DND-41 (cell line): ENCODE data around the gene PACRG.

Experiments
- EZH2 ChIP-seq: IDR thresholded peaks from 3 replicates; pipeline ENCODE4 v1.6.1; 2012; ENCODE audit warnings: borderline replicate concordance, low read depth, mild to moderate bottlenecking, moderate library complexity, low read length, inconsistent platforms; ENCODE audit not compliant: severe bottlenecking
- TF ChIP-seq, protein P1 (sequence below): IDR thresholded peaks from 2 replicates; pipeline ENCODE4 v1.5.1; 2012; ENCODE audit warnings: borderline replicate concordance, low read length, moderate library complexity, mild to moderate bottlenecking; ENCODE audit not compliant: poor library complexity, severe bottlenecking; ENCODE audit errors: extremely low read depth

DNA sequence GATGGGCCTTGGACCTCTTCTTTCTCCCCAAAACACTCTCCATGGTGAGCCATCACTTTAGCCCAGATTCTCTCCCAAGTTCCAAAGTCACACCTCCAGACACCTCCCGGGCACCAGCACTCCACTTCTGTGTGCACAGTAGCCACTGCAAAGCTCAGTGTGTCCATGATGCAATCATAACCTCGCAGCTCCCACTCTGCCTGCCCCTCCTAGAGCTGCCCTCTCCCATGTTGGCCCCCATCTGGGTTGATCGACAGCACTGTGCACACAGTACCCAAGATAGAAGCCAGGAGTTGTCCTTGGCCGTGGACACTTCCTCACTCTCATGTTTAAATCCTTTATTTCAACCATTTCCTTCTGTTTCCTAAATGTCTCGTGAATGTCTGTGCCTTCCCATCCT lies 293.3 kb downstream of the PACRG start:
- TF ChIP-seq, protein P1, sequence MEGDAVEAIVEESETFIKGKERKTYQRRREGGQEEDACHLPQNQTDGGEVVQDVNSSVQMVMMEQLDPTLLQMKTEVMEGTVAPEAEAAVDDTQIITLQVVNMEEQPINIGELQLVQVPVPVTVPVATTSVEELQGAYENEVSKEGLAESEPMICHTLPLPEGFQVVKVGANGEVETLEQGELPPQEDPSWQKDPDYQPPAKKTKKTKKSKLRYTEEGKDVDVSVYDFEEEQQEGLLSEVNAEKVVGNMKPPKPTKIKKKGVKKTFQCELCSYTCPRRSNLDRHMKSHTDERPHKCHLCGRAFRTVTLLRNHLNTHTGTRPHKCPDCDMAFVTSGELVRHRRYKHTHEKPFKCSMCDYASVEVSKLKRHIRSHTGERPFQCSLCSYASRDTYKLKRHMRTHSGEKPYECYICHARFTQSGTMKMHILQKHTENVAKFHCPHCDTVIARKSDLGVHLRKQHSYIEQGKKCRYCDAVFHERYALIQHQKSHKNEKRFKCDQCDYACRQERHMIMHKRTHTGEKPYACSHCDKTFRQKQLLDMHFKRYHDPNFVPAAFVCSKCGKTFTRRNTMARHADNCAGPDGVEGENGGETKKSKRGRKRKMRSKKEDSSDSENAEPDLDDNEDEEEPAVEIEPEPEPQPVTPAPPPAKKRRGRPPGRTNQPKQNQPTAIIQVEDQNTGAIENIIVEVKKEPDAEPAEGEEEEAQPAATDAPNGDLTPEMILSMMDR = no peak
- TF ChIP-seq EZH2 = no peak
